Measurements from ENCODE around the gene GPC3. TPM values are rescaled to one million over a fixed set of nuclear protein-coding genes. Genes with fewer than 3 reads are reported as not detected.

Gene GPC3
- total RNA-seq, 1 experiment from 2014 or later: 32.4 TPM

GRCh38 chrX:133715715-133716114 is 269.7 kb downstream of the GPC3 start (continued):
- TF ChIP-seq PREB (CRISPR knock-in tag; IDR thresholded peaks at IDR 0.05; ENCODE audit: borderline replicate concordance) (no peak), CBFB (CRISPR knock-in tag; IDR thresholded peaks at IDR 0.05; ENCODE audit: low read depth) (no peak), NFATC4 (CRISPR knock-in tag; IDR thresholded peaks at IDR 0.05) (no peak), RELA (CRISPR knock-in tag; IDR thresholded peaks at IDR 0.05; ENCODE audit: borderline replicate concordance) (no peak), MYBL2 (CRISPR knock-in tag; IDR thresholded peaks at IDR 0.05) (no peak), NR1H2 (CRISPR knock-in tag; IDR thresholded peaks at IDR 0.05) (no peak), FOXJ3 (CRISPR knock-in tag; IDR thresholded peaks at IDR 0.05; ENCODE audit: borderline replicate concordance) (no peak), NR3C1 (CRISPR knock-in tag; conservative IDR thresholded peaks at IDR 0.05; ENCODE audit: low read depth) (no peak), FOXK1 (CRISPR knock-in tag; IDR thresholded peaks at IDR 0.05) (no peak)

- peaks cover 40% of the 10 kb centered on the region for H3K4me1 Mint-ChIP-seq
- no peaks in the 10 kb centered on the region for H3K27me3 Mint-ChIP-seq (ENCODE audit: low read depth)
- no peak overlapping the region for H3K27ac Mint-ChIP-seq
- no peak overlapping the region for H3K4me3 Mint-ChIP-seq
- DNase-seq (ENCODE audit: low spot score) (no peak), ATAC-seq (no peak)
- CTCF ChIA-PET: no interaction called here
- no peaks in the 10 kb centered on the region for H3K9me3 Mint-ChIP-seq
- POLR2A ChIA-PET: no interaction called here
- no peak for TF ChIP-seq MXD4 (CRISPR knock-in tag; IDR thresholded peaks at IDR 0.05; ENCODE audit: borderline replicate concordance)
- no peak for TF ChIP-seq FOXK1 (CRISPR knock-in tag; IDR thresholded peaks at IDR 0.05)
- no peak for TF ChIP-seq ATF2 (CRISPR knock-in tag; IDR thresholded peaks at IDR 0.05; ENCODE audit: borderline replicate concordance, low read depth)
- no peak for TF ChIP-seq NFE2L1 (CRISPR knock-in tag; IDR thresholded peaks at IDR 0.05)
- no peak for TF ChIP-seq SP1 (CRISPR knock-in tag; conservative IDR thresholded peaks at IDR 0.05)
- TF ChIP-seq FOXP1 (CRISPR knock-in tag; IDR thresholded peaks at IDR 0.05; ENCODE audit: borderline replicate concordance): no peak
- no peaks in the 10 kb centered on the region for H3K36me3 Mint-ChIP-seq
These were observed 275.9 kb downstream of the GPC3 start for GRCh38 chrX:133709501-133709900.

GRCh38 chrX:133706890-133707289 is 278.5 kb downstream of the GPC3 start:
- TF ChIP-seq SP1 (CRISPR knock-in tag; conservative IDR thresholded peaks at IDR 0.05) (no peak), PRRX2 (CRISPR knock-in tag; IDR thresholded peaks at IDR 0.05) (no peak), NFYB (CRISPR knock-in tag; conservative IDR thresholded peaks at IDR 0.05; ENCODE audit: low read depth) (no peak), NFATC4 (CRISPR knock-in tag; IDR thresholded peaks at IDR 0.05) (no peak), PREB (CRISPR knock-in tag; IDR thresholded peaks at IDR 0.05; ENCODE audit: borderline replicate concordance) (no peak), ZNF396 (CRISPR knock-in tag; IDR thresholded peaks at IDR 0.05; ENCODE audit: borderline replicate concordance) (no peak), MLX (CRISPR knock-in tag; IDR thresholded peaks at IDR 0.05) (no peak), ESRRA (CRISPR knock-in tag; IDR thresholded peaks at IDR 0.05; ENCODE audit: borderline replicate concordance) (no peak), ERG (CRISPR knock-in tag; IDR thresholded peaks at IDR 0.05) (no peak), ZNF416 (CRISPR knock-in tag; IDR thresholded peaks at IDR 0.05) (no peak)
- ChIA-PET POLR2A (no interaction called here), CTCF (no interaction called here)
- Mint-ChIP-seq H3K4me1 (peaks cover 43% of the 10 kb centered on the region), H3K9me3 (no peaks in the 10 kb centered on the region), H3K36me3 (no peaks in the 10 kb centered on the region), H3K27ac (no peak overlapping the region), H3K27me3 (ENCODE audit: low read depth) (no peaks in the 10 kb centered on the region), H3K4me3 (no peak overlapping the region)
- no peak for DNase-seq (ENCODE audit: low spot score)
- no peak for ATAC-seq
